ENCODE results near the gene ORM1.
"Not testable (repeated sequence)": the region's sequence is repeated elsewhere in the genome, so short reads cannot be mapped to it uniquely, and the experiment has no call there.

ORM1 gene

GRCh38 chr9:114322831-114323531 is at the start of gene ORM1:
TSS of gene ORM1 (plus strand) at chr9:114323098. CDS start at chr9:114323134, 36 bp downstream.
- not testable (repeated sequence) for ATAC-seq

GRCh38 chr9:114273461-114273881 is 49.4 kb upstream of the ORM1 start:
- ATAC-seq: no peak

- ATAC-seq: no peak
Measured at GRCh38 chr9:114274217-114274616, 48.7 kb upstream of the ORM1 start.

- no peak for ATAC-seq
Measured at GRCh38 chr9:114275246-114276004, 47.5 kb upstream of the ORM1 start.

- no peak for ATAC-seq
Measured at GRCh38 chr9:114276908-114277821, 45.7 kb upstream of the ORM1 start.

GRCh38 chr9:114278356-114278755 is 44.5 kb upstream of the ORM1 start:
- no peak for ATAC-seq

GRCh38 chr9:114278881-114279570 is 43.9 kb upstream of the ORM1 start:
- ATAC-seq: no peak

GRCh38 chr9:114279693-114280092 is 43.2 kb upstream of the ORM1 start:
- no peak for ATAC-seq

- ATAC-seq: no peak
Measured at GRCh38 chr9:114280636-114281472, 42.0 kb upstream of the ORM1 start.

GRCh38 chr9:114281473-114282103 is 41.3 kb upstream of the ORM1 start:
- no peak for ATAC-seq

- no peak for ATAC-seq
Measured at GRCh38 chr9:114282104-114282485, 40.8 kb upstream of the ORM1 start.

GRCh38 chr9:114282507-114282906 is 40.4 kb upstream of the ORM1 start:
- ATAC-seq: no peak

- peak in 1 of 2 donors; percentile 48 for ATAC-seq
Measured at GRCh38 chr9:114282926-114283325, 40.0 kb upstream of the ORM1 start.

- ATAC-seq: no peak
Measured at GRCh38 chr9:114283551-114284111, 39.3 kb upstream of the ORM1 start.

- no peak for ATAC-seq
Measured at GRCh38 chr9:114284316-114285060, 38.4 kb upstream of the ORM1 start.

GRCh38 chr9:114285166-114285867 is 37.6 kb upstream of the ORM1 start:
- no peak for ATAC-seq

GRCh38 chr9:114286146-114286679 is 36.7 kb upstream of the ORM1 start:
- ATAC-seq: no peak

- ATAC-seq: no peak
Measured at GRCh38 chr9:114287001-114287762, 35.7 kb upstream of the ORM1 start.
